ENCODE results near the gene HM13. TPM values are rescaled to one million over a fixed set of nuclear protein-coding genes. Genes with fewer than 3 reads are reported as not detected.

The HM13 gene
- total and polyA plus RNA-seq, 2 of the 13 experiments (the other 11 are each of a cell fraction or from before 2014, with no cell fraction given) = 118 to 243 TPM

DNA sequence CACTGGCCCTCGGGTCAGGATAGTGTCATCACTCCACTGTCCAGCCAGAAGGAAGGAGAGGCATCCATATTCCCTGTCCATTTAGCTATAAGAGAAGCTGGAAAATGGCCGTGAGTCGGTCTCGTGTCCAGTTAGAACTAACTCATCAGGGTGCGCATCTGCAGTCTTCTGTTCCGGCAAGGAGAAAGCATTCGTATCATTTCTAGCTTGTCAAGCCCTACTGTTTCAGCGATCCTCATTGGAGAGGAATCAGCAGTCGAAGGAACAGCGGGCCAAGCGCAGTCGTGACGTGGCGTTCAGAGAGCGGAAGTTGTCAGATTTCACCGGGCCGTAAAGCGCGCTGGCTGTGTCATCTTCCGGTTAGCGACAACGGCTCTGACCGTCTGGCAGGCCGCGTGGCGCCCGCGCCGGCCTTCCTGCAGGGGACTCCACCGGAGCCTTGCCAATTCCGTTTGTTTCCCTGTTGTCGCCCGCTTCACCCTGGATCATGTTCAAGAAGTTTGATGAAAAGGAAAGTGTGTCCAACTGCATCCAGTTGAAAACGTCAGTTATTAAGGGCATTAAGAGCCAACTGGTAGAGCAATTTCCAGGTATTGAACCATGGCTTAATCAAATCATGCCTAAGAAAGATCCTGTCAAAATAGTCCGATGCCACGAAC lies 32.9 kb downstream of the HM13 start (continued):
- TF ChIP-seq, protein P1, sequence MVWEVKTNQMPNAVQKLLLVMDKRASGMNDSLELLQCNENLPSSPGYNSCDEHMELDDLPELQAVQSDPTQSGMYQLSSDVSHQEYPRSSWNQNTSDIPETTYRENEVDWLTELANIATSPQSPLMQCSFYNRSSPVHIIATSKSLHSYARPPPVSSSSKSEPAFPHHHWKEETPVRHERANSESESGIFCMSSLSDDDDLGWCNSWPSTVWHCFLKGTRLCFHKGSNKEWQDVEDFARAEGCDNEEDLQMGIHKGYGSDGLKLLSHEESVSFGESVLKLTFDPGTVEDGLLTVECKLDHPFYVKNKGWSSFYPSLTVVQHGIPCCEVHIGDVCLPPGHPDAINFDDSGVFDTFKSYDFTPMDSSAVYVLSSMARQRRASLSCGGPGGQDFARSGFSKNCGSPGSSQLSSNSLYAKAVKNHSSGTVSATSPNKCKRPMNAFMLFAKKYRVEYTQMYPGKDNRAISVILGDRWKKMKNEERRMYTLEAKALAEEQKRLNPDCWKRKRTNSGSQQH (CRISPR knock-in tag; IDR thresholded peaks at IDR 0.05; ENCODE audit: low read depth) = peak; percentile 41; the same call in 1 of the 2 replicates
- TF ChIP-seq, protein P2, sequence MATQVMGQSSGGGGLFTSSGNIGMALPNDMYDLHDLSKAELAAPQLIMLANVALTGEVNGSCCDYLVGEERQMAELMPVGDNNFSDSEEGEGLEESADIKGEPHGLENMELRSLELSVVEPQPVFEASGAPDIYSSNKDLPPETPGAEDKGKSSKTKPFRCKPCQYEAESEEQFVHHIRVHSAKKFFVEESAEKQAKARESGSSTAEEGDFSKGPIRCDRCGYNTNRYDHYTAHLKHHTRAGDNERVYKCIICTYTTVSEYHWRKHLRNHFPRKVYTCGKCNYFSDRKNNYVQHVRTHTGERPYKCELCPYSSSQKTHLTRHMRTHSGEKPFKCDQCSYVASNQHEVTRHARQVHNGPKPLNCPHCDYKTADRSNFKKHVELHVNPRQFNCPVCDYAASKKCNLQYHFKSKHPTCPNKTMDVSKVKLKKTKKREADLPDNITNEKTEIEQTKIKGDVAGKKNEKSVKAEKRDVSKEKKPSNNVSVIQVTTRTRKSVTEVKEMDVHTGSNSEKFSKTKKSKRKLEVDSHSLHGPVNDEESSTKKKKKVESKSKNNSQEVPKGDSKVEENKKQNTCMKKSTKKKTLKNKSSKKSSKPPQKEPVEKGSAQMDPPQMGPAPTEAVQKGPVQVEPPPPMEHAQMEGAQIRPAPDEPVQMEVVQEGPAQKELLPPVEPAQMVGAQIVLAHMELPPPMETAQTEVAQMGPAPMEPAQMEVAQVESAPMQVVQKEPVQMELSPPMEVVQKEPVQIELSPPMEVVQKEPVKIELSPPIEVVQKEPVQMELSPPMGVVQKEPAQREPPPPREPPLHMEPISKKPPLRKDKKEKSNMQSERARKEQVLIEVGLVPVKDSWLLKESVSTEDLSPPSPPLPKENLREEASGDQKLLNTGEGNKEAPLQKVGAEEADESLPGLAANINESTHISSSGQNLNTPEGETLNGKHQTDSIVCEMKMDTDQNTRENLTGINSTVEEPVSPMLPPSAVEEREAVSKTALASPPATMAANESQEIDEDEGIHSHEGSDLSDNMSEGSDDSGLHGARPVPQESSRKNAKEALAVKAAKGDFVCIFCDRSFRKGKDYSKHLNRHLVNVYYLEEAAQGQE (IDR thresholded peaks at IDR 0.05; ENCODE audit: borderline replicate concordance in 1 of 2, low read depth in 1 of 2, low read length in 2 of 2) = peak in 1 of 2 experiments; percentile 48; a peak in 1 of 4 replicates
- TF ChIP-seq IRX3 (CRISPR knock-in tag; IDR thresholded peaks at IDR 0.05; ENCODE audit: borderline replicate concordance, low read depth) (0 out of 2 replicates have a peak, but pooled peaks have one; percentile 69), ARID2 (CRISPR knock-in tag; IDR thresholded peaks at IDR 0.05; ENCODE audit: borderline replicate concordance) (no peak), PHF8 (CRISPR knock-in tag; IDR thresholded peaks at IDR 0.05) (peak; percentile 79), NCOR1 (IDR thresholded peaks at IDR 0.05; ENCODE audit: borderline replicate concordance, low read length) (0 out of 2 replicates have a peak, but pooled peaks have one; percentile 42), CAMTA2 (CRISPR knock-in tag; IDR thresholded peaks at IDR 0.05; ENCODE audit: borderline replicate concordance) (no peak), MIER3 (CRISPR knock-in tag; IDR thresholded peaks at IDR 0.05; ENCODE audit: borderline replicate concordance) (peak; percentile 88; the same call in 1 of the 2 replicates), EED (CRISPR knock-in tag; IDR thresholded peaks at IDR 0.05) (no peak), XBP1 (CRISPR knock-in tag; IDR thresholded peaks at IDR 0.05) (peak; percentile 98), ZNF672 (CRISPR knock-in tag; IDR thresholded peaks at IDR 0.05) (no peak), ZNF12 (CRISPR knock-in tag; IDR thresholded peaks at IDR 0.05) (peak; percentile 26; the same call in 1 of the 2 replicates), ZBTB7B (CRISPR knock-in tag; IDR thresholded peaks at IDR 0.05) (peak; percentile 56; the same call in 1 of the 2 replicates), NFE2 (CRISPR knock-in tag; IDR thresholded peaks at IDR 0.05) (no peak), CC2D1A (CRISPR knock-in tag; IDR thresholded peaks at IDR 0.05) (no peak), ZFP90 (CRISPR knock-in tag; IDR thresholded peaks at IDR 0.05; ENCODE audit: borderline replicate concordance) (peak; percentile 93)
- TF ChIP-seq, protein P3, sequence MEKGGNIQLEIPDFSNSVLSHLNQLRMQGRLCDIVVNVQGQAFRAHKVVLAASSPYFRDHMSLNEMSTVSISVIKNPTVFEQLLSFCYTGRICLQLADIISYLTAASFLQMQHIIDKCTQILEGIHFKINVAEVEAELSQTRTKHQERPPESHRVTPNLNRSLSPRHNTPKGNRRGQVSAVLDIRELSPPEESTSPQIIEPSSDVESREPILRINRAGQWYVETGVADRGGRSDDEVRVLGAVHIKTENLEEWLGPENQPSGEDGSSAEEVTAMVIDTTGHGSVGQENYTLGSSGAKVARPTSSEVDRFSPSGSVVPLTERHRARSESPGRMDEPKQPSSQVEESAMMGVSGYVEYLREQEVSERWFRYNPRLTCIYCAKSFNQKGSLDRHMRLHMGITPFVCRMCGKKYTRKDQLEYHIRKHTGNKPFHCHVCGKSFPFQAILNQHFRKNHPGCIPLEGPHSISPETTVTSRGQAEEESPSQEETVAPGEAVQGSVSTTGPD (CRISPR knock-in tag; IDR thresholded peaks at IDR 0.05) = no peak
- TF ChIP-seq, protein P4, sequence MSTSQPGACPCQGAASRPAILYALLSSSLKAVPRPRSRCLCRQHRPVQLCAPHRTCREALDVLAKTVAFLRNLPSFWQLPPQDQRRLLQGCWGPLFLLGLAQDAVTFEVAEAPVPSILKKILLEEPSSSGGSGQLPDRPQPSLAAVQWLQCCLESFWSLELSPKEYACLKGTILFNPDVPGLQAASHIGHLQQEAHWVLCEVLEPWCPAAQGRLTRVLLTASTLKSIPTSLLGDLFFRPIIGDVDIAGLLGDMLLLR (CRISPR knock-in tag; IDR thresholded peaks at IDR 0.05) = peak; percentile 86; the same call in 1 of the 2 replicates
- TF ChIP-seq, protein P5, sequence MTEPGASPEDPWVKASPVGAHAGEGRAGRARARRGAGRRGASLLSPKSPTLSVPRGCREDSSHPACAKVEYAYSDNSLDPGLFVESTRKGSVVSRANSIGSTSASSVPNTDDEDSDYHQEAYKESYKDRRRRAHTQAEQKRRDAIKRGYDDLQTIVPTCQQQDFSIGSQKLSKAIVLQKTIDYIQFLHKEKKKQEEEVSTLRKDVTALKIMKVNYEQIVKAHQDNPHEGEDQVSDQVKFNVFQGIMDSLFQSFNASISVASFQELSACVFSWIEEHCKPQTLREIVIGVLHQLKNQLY (CRISPR knock-in tag; IDR thresholded peaks at IDR 0.05) = 0 out of 2 replicates have a peak, but pooled peaks have one; percentile 45
- TF ChIP-seq, protein P6, sequence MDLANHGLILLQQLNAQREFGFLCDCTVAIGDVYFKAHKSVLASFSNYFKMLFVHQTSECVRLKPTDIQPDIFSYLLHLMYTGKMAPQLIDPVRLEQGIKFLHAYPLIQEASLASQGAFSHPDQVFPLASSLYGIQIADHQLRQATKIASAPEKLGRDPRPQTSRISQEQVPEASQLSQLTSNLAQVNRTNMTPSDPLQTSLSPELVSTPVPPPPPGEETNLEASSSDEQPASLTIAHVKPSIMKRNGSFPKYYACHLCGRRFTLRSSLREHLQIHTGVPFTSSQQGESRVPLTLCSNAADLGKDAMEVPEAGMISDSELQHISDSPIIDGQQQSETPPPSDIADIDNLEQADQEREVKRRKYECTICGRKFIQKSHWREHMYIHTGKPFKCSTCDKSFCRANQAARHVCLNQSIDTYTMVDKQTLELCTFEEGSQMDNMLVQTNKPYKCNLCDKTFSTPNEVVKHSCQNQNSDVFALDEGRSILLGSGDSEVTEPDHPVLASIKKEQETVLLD (CRISPR knock-in tag; IDR thresholded peaks at IDR 0.05; ENCODE audit: low read depth) = peak; percentile 54; the same call in 1 of the 2 replicates

Data from HepG2 (cell line).